AG04449 (cell line): Measurements from ENCODE around the gene RRBP1.
A peak's percentile ranks its signal among the peaks of the same experiment; 100 is the strongest.

Experiments used
- CTCF ChIA-PET: fragments of 350-600 bp; formaldehyde crosslinking; extraction: SDS; loops from one replicate; lab custom pipeline; 2021; ENCODE audit warnings: antibody characterized with exemption; lab: Yijun Ruan, JAX
- POLR2A ChIA-PET: fragments of 400-600, 350-600 bp; formaldehyde crosslinking; extraction: SDS; loops from one replicate; lab custom pipeline; 2020; ENCODE audit warnings: antibody characterized with exemption, inconsistent platforms; lab: Yijun Ruan, JAX
- DNase-seq: peaks from one replicate; pipeline ENCODE4 v3.0.0-alpha.2; 2010; ENCODE audit warnings: low read depth, low spot score
- H3K4me3 ChIP-seq: 2 replicates; pipeline ENCODE4 v1.5.1; 2011; ENCODE audit warnings: low read depth, mild to moderate bottlenecking, control low read depth, low read length
- CTCF ChIP-seq: IDR thresholded peaks from one replicate; pipeline ENCODE4 v1.5.1; 2011; ENCODE audit warnings: mild to moderate bottlenecking, moderate library complexity, low read length, control low read depth, inconsistent platforms; ENCODE audit not compliant: insufficient read depth; ENCODE audit errors: missing control alignments

The RRBP1 gene

DNA sequence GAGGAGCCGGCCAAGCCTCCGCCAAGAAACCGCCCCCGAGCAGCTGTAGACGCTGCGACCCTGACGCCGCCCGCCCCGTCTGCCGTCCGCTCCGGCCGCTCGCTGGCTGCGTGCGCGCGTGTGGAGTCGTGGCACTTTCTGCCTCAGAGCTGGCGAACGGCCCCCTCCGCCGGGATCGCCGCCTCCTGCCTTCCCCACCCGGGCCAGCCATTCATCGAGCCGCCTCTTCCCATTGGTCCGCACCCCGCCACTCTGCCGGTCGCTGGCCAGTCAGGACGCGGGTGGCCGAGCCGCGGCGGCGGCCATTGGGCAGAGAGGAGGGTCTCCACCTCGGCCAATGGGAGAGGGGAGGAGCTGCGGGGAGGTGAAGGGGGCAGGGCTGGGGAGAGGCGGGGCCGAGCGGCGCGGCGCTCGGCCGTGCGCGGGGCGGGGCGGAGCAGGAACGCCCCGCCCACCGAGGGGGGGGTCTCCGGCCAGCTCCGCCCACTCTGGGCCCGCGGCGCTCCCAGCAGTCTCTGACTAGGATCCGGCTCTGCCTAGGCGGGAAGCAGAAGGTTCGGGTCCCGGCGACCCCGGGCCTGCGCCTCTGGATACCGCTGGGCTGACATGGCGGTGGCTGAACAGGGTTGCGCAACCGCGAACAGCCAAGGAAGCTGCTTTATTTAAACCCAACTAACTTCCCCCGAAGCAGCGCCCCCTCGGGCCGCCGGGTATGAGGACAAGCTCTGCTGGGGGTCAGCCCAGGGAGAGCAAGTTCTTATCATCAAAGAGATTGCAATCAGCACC lies at the start of gene RRBP1:
RRBP1 (minus strand) TSS at position 140 of the 786 bp plus-strand sequence. CDS start 21,735 bp downstream, outside the sequence.
- ChIA-PET CTCF (interaction anchor here (0.8 to 9.2 kb wide), 47 partner anchors 9 to 315 kb away, joined by 3 to 140 read pairs (median 4); partner anchors contain the start of gene BANF2), POLR2A (interaction anchor here (0.6 to 2.9 kb wide), 37 partner anchors 9 to 286 kb away, joined by 3 to 35 read pairs (median 5); partner anchors contain the start of genes DSTN, MGME1 and SNX5)
- peak within 1 kb of the TSS; percentile 80 for H3K4me3 ChIP-seq
- peak; percentile 69 for TF ChIP-seq CTCF
- DNase-seq: peak; percentile 78

DNA sequence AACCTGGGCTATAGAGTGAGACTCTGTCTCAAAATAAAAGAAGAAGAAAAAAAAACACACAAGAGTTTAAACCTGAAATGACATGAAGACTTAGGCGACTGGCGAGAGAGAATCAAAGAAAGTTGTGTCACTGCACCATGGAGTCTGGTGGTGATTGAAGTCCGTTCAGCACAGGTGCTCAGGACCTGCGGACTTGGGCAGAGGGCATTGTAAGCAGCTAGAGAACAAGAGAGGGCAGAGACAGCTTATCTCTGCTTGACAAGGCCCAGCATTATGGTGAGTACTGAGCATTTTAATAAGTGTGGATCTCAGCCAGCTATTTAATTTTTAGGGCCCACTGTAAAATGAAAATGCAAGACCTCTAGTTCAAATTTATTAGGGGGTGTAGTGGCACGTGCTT lies 49.2 kb upstream of the RRBP1 start:
- DNase-seq: no peak
- POLR2A ChIA-PET: no interaction called here
- H3K4me3 ChIP-seq: no peak overlapping the region
- CTCF ChIA-PET: no interaction called here
- no peak for TF ChIP-seq CTCF

GRCh38 chr20:17730071-17730470 lies 48.0 kb upstream of the RRBP1 start:
- ChIA-PET POLR2A (interaction anchor here (0.7 to 1.5 kb wide), 2 partner anchors 17 to 48 kb away, joined by 3 to 4 read pairs; partner anchors contain the start of gene RRBP1), CTCF (no interaction called here)
- DNase-seq: no peak
- no peak overlapping the region for H3K4me3 ChIP-seq
- no peak for TF ChIP-seq CTCF

GRCh38 chr20:17728074-17728473 lies 46.0 kb upstream of the RRBP1 start:
- DNase-seq: no peak
- CTCF ChIA-PET: interaction anchor here (1.1 kb wide), 1 partner anchor 46 kb away, joined by 4 read pairs; no protein-coding TSS in a partner anchor
- H3K4me3 ChIP-seq: no peak overlapping the region
- POLR2A ChIA-PET: no interaction called here
- TF ChIP-seq CTCF: no peak

DNA sequence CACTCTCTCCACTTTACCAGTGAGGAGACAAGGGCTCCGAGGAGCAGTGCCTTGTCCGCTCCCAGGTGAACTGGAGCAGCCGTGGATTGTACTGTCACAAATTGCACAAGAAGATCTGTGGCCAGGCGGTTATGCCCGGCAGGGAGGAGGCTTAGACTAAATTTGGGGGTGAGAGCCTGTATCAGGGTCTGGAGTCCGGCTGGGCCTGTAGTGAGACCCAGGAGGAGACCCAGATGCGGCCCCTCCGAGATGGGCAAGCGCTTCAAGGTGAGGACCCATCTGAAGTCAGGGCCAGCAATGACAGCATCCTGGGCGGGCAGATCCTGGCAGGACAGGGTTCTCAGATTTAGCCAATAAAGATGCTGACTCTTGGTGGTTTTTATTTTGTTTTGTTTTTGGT lies 45.3 kb upstream of the RRBP1 start:
- ChIA-PET CTCF (no interaction called here), POLR2A (no interaction called here)
- DNase-seq: no peak
- H3K4me3 ChIP-seq: no peak overlapping the region
- no peak for TF ChIP-seq CTCF

DNA sequence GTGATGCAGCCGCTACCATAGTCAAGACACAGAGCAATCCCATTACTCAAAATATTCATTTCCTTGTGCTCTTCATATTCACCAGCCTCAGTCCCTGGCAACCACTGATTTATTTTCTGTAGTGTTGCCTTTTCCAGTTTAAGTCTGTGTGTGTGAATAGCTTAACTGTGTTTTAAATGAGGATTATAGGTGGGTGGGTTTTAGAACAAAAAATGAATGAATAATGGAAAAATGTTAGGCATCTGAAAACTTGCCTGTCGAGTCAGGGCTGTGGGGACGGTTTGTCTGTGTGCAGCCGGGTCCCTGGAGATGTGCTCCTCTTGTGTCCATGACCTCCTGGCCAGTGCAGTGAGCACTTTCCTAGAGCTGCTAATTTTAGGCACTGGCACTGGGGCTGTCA lies 44.9 kb upstream of the RRBP1 start:
- DNase-seq: no peak
- ChIA-PET POLR2A (no interaction called here), CTCF (no interaction called here)

More for the DNA sequence above, 44.9 kb upstream of the RRBP1 start:
- TF ChIP-seq CTCF: no peak
- no peak overlapping the region for H3K4me3 ChIP-seq
